ENCODE measurements around the gene TTC39C.
"Not testable (repeated sequence)": the region's sequence is repeated elsewhere in the genome, so short reads cannot be mapped to it uniquely, and the experiment has no call there.

The TTC39C gene

DNA sequence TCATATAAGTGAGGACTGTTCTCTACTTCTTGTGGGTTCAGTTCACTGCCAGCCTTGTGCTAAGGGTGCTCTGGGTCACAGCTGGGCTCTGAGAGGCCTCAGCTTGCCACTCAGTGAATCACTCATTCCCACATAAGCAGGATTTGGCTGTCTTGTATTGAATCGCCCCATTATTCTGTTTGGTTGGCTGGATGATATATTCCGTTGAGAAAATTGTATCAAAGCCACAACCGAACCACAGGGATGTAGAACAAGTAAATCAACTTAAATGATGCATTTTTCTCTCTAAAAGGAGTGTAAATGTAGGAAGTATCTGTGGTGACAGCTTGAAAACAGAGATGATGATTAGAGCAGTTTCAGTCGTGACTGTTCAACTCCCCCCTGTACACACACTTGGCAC lies 39.6 kb downstream of the TTC39C start:
- no peak for DNase-seq (ENCODE audit: low spot score)

DNA sequence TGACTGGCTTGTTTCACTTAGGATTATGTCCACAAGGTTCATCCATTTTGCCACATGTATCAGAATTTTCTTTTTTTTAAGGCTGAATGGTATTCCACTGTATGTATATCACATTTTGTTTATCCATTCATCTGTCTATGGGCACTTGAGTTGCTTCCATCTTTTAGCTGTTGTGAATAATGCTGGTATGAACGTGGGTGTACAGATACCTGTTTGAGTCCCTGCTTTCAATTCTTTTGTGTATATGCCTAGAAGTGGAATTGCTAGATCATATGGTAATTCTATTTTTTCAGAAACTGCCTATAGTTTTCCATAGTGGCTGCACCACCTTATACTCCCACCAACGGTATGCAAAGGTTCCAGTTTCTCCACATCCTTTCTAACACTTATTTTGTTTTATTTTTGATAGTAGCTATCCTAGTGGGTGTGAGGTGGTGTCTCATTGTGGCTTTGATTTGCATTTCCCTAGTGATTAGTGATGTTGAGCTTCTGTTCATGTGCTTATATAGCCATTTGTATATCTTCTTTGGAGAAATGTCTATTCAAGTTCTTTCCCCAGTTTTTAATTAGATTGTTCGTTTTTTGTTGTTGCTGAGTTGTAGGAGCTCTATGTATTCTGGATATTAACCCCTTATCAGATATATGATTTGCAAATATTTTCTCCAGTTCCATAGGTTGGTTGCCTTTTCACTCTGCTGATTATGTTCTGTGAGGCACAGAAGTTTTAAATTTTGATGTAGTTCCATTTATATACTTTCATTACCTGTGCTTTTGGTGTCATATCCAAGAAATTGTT lies 40.7 kb downstream of the TTC39C start:
- no peak for DNase-seq (ENCODE audit: low spot score)

DNA sequence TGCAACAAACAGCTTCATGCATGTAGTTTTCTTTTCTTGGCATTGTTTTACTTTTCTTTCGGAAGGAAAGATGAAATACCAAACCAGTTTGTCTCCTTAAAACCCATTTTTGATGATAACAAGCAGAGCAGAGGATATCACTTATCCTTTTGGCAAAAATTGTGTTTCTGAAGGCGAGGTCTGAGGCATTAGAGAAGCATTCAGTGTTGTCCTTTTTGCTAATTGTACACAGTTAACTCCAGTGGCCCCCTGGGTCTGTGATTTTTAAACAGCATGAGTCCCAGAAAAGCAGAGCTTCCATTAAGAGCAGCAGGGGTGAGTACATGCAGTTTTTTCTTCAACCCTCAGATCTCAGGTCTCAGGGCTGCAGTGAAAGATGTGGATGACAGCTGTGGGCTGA lies 41.3 kb downstream of the TTC39C start:
- no peak for DNase-seq (ENCODE audit: low spot score)

DNA sequence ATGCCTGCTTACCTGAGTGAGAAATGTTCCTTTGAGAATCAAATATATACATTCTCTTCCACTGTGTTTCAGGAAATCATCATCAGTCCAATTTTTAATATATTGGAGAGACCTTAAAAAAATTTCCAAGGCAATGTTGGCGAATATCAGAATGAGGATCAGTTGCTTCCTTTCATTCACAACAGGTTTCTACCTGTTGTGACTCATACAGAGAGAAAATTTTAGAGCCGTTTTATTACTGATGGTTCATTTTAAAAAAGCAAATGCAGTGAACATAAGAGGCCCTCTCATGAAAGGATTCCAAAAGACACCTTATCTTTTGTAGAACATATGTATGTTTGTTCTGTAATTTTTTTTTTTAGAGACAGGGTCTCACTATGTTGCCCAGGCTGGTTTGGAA lies 42.0 kb downstream of the TTC39C start:
- DNase-seq (ENCODE audit: low spot score): no peak

DNA sequence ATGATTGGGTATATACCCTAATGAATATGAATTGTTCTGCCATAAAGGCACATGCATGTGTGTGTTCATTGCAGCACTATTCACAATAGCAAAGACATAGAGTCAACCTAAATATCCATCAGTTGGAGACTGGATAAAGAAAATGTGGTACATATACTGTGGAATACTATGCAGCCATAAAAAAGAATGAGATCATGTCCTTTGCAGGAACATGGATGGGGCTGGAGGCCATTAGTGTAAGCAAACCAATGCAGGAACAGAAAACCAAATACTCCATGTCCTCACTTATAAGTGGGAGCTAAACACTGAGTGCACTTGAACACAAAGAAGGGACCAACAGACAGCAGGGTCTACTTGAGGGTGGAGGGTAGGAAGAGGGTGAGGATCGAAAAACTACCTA lies 43.2 kb downstream of the TTC39C start:
- DNase-seq (ENCODE audit: low spot score): no peak

DNA sequence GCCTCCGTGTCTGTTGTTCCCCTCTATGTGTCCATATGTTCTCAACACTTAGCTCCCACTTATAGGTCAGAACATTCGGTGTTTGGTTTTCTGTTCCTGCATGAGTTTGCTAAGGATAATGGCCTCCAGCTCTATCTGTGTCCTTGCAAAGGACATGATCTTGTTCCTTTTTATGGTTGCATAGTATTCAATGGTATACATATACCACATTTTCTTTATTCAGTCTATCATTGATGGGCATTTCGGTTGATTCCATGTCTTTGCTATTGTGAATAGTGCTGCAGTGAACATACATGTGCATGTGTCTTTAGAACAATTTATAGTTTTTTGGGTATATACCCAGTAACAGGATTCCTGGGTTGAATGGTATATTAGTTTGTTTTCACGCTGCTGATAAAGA lies 44.8 kb downstream of the TTC39C start:
- not testable (repeated sequence) for DNase-seq (ENCODE audit: low spot score)

DNA sequence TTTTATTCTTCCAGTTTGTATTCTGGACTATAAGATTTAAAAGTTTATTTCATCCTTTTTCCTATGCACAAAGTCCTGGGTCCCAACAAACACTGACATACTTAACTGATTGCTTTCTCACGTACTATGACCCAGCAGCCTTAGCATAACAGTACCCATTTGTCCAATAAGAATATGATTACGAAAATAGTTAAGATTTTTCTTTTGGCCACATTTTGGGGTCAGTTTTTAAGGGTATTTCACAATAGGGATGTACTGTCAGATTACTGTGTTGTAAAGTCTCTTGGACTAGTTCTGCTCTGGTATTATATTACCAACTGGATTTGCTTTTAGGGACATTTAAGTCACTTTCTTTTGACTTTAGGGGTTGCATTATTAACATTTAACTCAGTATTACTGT lies 46.1 kb downstream of the TTC39C start:
- no peak for DNase-seq (ENCODE audit: low spot score)

DNA sequence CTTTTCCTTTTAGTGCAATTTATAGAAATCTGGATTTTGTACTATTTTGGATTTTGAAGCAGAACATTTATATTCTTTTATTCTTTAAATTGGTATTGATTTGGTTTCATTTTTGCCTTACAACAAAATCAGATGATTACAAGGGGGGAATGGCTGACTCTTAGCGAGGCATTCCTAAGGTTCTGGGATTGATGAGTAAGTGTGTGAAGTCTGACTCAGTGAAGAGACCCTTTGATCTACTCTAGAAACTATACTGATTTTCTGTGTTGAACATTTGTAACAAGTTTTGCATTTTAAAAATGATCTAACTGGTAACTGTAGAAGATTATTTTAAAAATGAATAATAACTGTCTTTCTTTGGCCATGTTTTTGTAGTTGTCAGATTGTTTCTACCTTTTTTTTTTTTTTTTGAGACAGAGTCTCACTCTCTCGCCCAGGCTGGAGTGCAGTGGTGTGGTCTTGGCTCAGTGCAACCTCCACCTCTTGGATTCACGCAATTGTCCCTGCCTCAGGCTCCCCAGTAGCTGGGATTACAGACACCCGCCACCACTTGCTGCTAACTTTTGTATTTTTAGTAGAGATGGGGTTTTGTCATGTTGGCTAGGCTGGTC lies 48.7 kb downstream of the TTC39C start:
- no peak for DNase-seq (ENCODE audit: low spot score)

DNA sequence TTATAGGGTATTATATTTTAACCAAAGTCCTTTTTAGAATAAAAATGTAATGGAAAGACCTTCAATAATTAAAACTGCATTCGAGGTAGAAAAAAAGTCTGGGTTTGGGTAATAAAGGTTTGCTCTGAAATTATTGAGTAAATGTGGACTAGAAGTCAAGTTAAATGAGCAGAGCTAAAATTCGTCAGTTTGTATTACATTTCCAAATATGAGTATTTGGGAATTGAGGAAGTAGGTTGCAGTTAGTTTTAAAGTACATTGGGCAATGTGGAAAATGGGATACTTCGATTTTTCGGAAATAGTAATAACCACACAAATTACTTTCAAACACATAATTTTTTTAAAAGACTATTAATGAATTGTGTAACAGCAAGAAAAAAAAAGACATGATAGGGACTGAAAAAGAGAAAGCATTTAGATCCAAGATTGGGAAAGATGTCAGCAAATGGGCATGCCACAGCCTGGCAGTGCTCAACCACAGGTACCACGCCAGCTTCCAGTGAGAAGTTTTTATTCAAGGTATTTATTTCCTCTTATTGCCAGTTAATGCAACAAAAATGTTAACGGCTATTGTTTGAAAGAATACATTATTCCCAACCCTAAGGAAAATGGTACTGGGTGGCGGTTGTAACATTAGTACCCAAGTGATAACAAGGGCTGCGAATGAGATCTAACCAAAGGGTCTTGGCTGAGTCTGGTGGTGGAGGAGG lies 50.0 kb downstream of the TTC39C start:
- no peak for DNase-seq (ENCODE audit: low spot score)

DNA sequence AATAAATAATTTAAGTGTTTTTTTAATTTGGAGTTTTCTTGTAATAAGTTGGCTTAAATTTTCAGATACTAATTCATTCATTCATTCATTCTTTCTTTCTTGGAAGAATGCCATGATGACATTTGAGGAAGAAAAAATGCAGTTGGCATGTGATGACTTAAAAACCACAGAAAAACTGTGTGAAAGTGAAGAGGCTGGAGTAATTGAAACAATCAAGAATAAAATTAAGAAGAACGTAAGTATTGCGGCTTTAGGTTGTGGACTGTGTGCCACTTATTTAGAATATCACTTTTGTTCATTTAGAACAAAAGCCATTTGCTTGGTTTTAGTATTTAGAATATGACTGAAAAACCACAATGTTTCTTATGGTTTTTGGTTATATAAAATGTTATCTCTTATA lies 51.4 kb downstream of the TTC39C start:
- DNase-seq (ENCODE audit: low spot score): no peak

DNA sequence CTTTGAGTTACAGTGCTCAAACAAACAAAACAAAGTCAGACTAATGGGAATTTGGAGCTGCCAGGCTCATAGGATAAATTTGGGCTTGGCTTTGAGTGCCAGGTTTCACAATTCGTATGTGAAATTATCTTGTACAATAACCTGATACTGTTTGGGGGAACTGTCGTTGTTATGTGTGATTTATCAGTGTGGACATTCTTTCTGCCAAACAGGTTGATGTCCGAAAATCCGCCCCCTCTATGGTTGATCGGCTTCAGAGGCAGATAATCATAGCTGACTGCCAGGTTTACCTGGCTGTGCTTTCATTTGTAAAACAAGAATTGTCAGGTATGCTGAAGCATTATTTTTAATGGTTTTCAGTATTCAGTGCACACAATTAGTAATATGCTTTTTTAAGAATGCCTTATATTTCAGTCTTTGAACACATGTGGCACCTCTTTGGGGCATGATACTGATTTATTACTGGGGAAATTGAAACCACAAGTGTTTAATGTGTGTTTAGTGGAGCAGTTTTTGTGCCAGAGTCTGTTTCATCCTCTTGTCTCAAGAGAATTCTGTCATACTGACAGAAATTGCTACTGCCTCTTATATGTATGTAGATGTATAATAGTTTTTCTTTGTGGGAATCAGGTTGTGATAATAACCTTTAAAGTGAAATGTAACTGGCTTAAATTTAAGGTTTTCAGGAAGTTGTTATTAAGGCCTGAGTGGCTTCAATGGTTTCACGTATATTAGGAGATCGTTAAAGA lies 54.6 kb downstream of the TTC39C start:
- no peak for DNase-seq (ENCODE audit: low spot score)

DNA sequence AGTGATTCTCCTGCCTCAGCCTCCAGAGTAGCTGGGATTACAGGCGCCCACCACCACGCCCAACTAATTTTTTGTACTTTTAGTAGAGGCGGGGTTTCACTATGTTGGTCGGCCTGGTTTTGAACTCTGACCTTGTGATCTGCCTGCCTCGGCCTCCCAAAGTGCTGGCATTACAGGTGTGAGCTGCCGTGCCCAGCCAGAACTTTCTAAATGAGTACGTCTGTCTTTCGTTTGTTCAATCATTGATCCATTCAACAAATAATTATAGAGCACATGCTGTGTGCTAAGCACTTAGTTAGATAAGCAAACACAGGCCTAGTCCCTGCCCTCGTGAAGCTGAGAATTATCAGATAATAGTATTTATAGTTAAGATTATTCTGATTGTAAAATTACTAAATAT lies 56.5 kb downstream of the TTC39C start:
- no peak for DNase-seq (ENCODE audit: low spot score)

DNA sequence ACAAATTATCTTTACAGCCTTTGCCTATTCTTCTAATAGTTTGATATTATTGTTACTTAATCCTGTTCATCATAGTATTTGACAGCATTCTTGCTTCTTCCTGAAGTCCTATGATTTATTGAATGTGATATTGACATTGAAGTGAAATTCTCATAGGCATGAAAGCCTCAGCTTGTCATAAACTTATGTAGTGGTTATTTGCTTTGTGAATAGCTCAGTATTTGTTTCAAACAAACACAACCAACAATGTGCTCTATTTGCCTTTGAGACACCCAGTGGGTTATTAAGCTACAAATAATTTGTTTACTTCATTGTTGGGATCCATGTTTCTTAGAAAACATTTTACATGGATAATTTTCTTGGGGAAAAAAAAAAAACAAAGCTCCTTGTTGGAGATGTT lies 57.2 kb downstream of the TTC39C start:
- DNase-seq (ENCODE audit: low spot score): no peak

DNA sequence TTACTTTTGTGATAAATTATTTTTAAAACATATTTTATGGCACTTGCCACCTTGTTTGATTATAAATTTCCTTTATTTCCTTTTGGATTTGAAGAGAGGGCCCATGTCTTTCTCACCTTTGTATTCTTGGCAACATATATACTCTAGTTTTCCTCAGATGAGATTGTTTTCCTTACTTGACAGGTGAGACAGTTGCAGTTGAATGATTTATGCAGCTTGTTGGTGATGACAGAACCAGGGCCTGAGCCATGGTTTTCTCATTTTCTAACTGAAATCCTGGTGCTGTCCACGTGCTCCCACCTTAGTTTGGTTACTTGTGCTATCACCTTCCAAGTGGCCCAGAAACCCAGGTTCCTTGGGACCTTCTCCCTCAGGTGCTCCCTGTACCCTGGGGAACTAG lies 58.2 kb downstream of the TTC39C start:
- no peak for DNase-seq (ENCODE audit: low spot score)

DNA sequence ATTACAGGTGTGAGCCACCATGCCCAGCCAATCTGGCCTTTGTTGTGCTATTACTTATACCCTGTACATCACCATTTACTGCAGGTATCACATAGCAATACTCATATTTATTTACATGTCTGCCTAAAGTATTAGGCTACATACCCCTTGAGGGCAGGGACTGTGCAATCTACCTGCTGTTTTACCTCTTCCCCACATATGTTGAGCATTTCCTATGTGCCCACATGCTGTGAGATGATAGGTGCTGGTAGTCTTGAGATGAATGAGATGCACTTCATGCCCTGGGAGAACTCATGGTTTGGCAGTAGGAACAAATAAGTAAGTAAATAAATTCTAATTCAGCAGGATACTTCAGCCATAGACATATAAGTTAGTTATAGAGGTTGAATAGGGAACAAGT lies 59.2 kb downstream of the TTC39C start:
- no peak for DNase-seq (ENCODE audit: low spot score)

DNA sequence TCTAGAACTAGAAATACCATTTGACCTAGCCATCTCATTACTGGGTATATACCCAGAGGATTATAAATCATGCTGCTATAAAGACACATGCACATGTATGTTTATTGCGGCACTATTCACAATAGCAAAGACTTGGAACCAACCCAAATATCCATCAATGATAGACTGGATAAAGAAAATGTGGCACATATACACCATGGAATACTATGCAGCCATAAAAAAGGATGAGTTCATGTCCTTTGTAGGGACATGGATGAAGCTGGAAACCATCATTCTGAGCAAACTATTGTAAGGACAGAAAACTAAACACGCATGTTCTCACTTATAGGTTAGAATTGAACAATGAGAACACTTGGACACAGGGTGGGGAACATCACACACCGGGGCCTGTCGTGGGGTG lies 60.2 kb downstream of the TTC39C start:
- not testable (repeated sequence) for DNase-seq (ENCODE audit: low spot score)

DNA sequence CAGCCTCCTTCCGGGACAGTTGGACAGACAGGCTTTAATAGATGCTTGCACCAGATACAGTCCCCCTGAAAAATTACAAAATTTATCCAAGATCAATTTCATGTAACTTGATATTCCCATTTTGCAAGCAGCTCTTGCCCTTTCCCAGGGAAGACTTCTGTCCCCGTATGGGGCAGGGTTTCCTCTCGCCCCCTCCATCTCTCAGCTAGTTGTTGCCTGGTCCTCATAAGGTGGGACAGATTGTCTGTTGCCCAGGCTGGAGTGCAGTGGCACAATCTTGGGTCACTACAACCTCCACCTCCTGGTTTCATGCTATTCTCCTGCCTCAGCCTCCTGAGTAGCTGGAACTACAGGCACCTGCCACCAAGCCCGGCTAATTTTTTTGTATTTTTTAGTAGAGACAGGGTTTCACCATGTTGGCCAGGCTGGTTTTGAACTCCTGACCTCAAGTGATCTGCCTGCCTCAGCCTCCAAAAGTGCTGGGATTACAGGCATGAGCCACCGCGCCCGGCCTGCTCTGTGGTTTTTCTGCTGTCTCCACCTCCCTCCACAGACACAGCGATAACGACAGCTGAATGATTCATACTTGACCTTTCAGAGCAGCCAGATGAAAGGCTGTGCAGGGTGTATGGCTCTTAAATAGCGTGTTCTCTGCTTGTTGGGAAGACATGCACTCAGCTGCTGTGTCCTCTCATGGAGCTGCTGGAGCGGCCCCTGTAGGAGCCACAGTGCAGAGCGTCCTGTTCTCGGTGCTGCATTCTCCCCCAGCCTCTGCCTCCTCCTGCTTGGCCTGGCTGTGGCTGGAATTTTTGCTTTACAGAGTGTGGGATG lies 61.4 kb downstream of the TTC39C start:
- DNase-seq (ENCODE audit: low spot score): peak; percentile 59

DNA sequence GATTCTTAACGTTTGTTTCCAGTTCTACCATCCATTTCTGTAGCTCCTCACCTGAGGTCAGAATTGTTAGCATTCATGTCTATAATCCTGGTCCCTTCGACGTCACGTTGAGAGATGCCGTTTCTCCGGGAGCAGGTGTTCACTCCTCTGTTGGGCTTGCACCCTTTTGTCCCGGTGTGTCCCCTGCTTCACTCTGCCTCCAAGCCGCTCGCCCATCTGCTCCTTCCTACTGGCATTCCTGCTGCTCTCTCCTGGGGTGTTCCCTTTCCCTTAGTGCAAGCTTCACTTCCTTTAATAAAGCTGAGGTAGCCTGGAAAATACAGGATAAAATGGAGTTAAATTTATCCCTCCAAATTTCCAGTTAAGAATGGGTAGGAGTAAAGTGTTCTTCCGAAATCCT lies 62.4 kb downstream of the TTC39C start:
- no peak for DNase-seq (ENCODE audit: low spot score)

DNA sequence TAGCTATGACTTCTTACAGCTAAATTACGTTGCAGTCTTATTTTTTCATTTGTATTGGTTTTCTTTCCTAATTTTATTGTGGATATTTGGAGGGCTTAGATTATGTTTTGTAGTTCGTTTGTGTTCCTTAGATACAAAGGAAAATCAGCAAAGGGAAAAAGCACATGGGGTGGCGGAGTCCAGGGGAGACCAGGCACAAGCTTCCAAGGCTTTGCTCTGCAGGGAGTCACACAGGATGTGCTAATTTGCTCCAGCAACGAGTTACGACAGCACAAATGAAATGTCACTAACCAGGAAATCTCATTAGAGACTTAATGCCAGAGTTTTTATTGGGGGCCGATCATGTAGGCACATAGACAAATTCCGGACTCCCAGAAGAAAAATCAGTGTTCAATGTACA lies 63.8 kb downstream of the TTC39C start:
- DNase-seq (ENCODE audit: low spot score): no peak

DNA sequence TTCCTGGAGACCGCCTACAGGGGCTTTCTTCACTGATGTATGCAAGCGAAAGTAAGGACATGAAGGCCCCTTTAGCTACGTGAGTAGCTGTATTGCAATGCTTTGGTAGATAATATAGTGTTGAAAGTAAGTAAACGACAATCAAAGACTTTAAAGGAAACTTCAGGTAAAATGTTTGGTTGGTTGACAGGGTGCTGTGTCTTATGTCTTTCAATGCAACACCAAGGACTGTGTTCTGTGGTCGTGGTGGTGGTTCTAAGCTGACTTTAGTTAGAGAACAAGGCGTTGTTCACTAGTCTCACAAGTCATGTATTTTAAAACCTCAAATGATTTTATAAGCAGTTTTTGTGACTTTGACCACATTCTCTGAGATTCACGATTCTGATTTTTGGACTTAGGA lies 66.3 kb downstream of the TTC39C start:
- no peak for DNase-seq (ENCODE audit: low spot score)

DNA sequence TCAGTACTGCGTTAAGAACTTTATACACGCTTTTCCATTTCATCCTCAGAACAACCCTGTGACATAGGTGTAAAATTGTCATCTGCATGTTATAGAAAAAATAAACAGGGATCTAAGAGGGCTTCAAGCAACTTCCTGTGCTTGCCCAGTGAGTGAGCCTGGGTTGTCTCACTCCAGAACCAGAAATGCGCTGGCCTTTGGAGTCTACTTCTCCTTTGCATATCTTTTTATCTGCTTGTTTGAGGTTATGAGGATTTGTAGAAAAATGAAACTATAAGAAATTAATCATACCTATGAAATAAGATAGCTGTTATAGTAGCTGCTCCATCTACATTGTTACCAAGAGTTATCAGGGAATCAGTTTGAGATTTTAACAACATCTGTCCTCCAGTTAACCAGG lies 69.0 kb downstream of the TTC39C start:
- no peak for DNase-seq (ENCODE audit: low spot score)

DNA sequence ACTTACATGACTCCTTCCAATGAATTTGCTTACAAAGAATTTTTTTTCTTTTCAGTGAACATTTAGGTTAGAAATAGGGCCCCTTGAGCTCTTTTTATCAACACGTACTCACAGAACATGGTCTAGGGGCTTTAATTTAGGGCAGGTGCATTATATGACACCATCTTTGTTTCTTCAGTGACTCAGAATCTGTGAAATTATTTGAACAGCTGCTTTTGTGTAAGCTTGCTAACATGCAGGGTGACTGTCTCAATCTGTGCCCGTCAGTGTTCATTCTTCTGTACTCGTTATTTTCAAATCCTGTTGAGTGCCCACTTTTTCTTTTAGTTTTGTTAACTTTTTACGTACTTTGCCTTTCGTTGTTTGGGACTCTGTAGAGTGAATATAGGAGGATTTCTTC lies 71.5 kb downstream of the TTC39C start:
- DNase-seq (ENCODE audit: low spot score): no peak

Data from HuH-7 (cell line).